Stomach (tissue), 4 donors: ENCODE measurements around the gene COA1.

Experiments used
- CTCF ChIP-seq, 7 experiments: fragments of 450-650 bp in 4 of 7; fragments of 200-600 bp in 3 of 7; sonication (generic) in 3 of 7; IDR thresholded peaks; one replicate each; pipeline ENCODE4 v1.5.1; 2016 to 2019; ENCODE audit warnings: antibody characterized with exemption in 7 of 7, control low read depth in 2 of 7, mild to moderate bottlenecking in 1 of 7
- EP300 ChIP-seq: sonication (generic); formaldehyde crosslinking; IDR thresholded peaks from one replicate; pipeline ENCODE4 v1.6.1; 2017; ENCODE audit warnings: antibody characterized with exemption
- POLR2AphosphoS5 ChIP-seq, 3 donors: sonication (generic); formaldehyde crosslinking; IDR thresholded peaks; one replicate each; pipeline ENCODE4 v1.6.1; 2016; ENCODE audit warnings: antibody characterized with exemption in 3 of 3

GRCh38 chr7:43668035-43668434 is 61.3 kb downstream of the COA1 start:
- TF ChIP-seq CTCF (IDR thresholded peaks at IDR 0.05) (no peak), EP300 (no peak), POLR2AphosphoS5 (IDR thresholded peaks at IDR 0.05) (no peak)
